Mononuclear cell (primary cell): ENCODE results near the gene CADPS2. TPM values are rescaled to one million over a fixed set of nuclear protein-coding genes. Genes with fewer than 3 reads are reported as not detected.

Source experiments
- H3K27me3 ChIP-seq: 2 replicates; pipeline ENCODE4 v1.6.0; 2011; ENCODE audit warnings: low read length, control low read depth; ENCODE audit not compliant: insufficient read depth
- H3K4me1 ChIP-seq: 2 replicates; pipeline ENCODE4 v1.5.1; 2011; ENCODE audit warnings: mild to moderate bottlenecking, low read length, control low read depth; ENCODE audit not compliant: insufficient read depth
- H3K4me3 ChIP-seq: 2 replicates; pipeline ENCODE4 v1.5.1; 2011; ENCODE audit warnings: mild to moderate bottlenecking, low read length, moderate library complexity
- H3K9me3 ChIP-seq: 2 replicates; pipeline ENCODE4 v1.5.1; 2011; ENCODE audit warnings: low read depth, mild to moderate bottlenecking, control low read depth, low read length
- total RNA-seq: library from RNA; depleted of rRNA; stranded (reverse); fragments of >200 nt; gene quantifications from one replicate; pipeline ENCODE4 v1.2.3, GENCODE V29; 2012

Gene CADPS2
- total RNA-seq, 1 donor = not detected

GRCh38 chr7:122767339-122767738, 118.9 kb downstream of the CADPS2 start:
- H3K9me3 ChIP-seq = no peaks in the 10 kb centered on the region
- no peaks in the 10 kb centered on the region for H3K4me1 ChIP-seq

DNA sequence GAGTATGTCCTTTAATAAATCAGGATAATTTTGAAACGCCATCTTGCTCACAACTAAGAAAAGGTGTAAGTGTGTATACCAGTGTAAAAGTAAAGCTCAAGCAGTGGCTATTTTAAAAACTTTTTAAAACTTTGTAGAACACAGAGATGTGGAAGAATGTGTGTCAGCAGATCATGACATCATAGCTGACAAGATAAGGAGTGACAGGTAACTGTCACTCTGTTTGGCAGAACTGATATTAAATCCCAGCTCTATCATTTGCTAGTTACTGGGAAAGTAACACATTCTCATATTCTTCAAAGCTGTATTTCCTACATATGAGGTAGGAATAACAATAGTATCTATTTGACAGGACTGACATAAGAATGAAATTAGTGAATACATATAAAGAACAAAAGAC, 119.7 kb downstream of the CADPS2 start:
- Histone ChIP-seq H3K4me1 (no peaks in the 10 kb centered on the region), H3K27me3 (no peaks in the 10 kb centered on the region), H3K4me3 (no peak overlapping the region), H3K9me3 (no peaks in the 10 kb centered on the region)

More at GRCh38 chr7:122767339-122767738, 118.9 kb downstream of the CADPS2 start:
- Histone ChIP-seq H3K27me3 (no peaks in the 10 kb centered on the region), H3K4me3 (no peak overlapping the region)

GRCh38 chr7:122764902-122765301, 121.4 kb downstream of the CADPS2 start:
- Histone ChIP-seq H3K9me3 (no peaks in the 10 kb centered on the region), H3K4me3 (no peak overlapping the region)

DNA sequence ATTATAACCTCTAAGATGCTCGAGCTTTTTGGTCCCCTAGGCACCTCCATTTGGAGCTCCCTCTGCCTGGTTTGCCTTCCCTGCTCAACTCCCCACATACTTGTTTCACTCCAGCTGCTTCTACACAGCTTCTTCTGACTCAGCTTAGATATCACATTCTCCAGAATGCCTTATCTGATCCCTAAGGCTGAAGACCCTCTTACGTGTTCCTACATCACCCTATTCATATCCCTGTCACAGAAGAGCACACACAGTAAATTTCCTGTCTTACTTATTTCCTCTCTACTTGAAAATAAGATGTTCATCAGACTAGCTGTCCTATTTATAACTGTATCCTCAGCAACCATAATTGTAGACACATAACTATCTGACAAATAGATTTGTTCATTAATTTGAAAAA, 122.2 kb downstream of the CADPS2 start:
- Histone ChIP-seq H3K4me1 (no peaks in the 10 kb centered on the region), H3K9me3 (no peaks in the 10 kb centered on the region), H3K4me3 (no peak overlapping the region), H3K27me3 (no peaks in the 10 kb centered on the region)

More at GRCh38 chr7:122764902-122765301, 121.4 kb downstream of the CADPS2 start:
- Histone ChIP-seq H3K27me3 (no peaks in the 10 kb centered on the region), H3K4me1 (no peaks in the 10 kb centered on the region)

- no peaks in the 10 kb centered on the region for H3K27me3 ChIP-seq
- H3K4me1 ChIP-seq = no peaks in the 10 kb centered on the region
- H3K4me3 ChIP-seq = no peak overlapping the region
- no peaks in the 10 kb centered on the region for H3K9me3 ChIP-seq
Measured at GRCh38 chr7:122762071-122762470, 124.2 kb downstream of the CADPS2 start.

- Histone ChIP-seq H3K27me3 (no peaks in the 10 kb centered on the region), H3K4me1 (no peaks in the 10 kb centered on the region), H3K9me3 (no peaks in the 10 kb centered on the region), H3K4me3 (no peak overlapping the region)
Measured at GRCh38 chr7:122758501-122758900, 127.8 kb downstream of the CADPS2 start.

DNA sequence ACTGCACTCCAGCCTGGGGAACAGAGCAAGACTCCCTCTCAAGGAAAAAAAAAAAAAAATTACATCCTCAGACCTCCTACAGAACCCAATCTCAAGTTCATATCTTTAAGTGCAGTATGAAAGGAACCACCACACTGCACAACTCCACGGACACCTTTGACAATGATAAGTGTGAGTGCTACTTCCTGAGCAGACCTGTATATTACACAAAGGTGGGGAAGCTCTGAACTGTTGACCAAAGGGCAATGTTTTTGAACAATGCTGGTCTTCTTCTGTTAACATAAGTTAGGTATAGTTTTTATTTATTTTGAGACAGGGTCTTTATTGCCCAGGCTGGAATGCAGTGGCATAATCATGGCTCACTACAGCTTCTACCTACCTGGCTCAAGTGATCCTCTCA, 129.4 kb downstream of the CADPS2 start:
- no peaks in the 10 kb centered on the region for H3K27me3 ChIP-seq
- H3K9me3 ChIP-seq = no peaks in the 10 kb centered on the region
- H3K4me3 ChIP-seq = no peak overlapping the region
- H3K4me1 ChIP-seq = no peaks in the 10 kb centered on the region

DNA sequence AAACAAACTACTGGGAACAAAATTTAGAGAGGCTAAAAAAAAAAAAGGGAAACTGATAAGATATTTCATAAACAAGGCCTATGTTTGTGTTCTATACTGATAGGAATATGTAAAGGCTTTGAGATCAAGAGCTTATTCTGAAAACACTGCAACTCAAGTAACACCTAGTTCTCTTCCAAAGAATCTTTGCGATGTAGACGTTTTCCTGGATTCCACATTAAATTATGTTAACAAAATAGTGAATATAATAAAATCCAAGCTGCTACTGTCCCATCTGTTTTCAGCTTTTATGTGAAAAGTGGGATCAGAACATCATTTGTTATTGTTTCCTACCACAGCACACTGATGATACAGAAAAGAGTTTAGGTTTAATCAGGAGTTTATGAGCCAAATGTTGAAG, 130.6 kb downstream of the CADPS2 start:
- Histone ChIP-seq H3K27me3 (no peaks in the 10 kb centered on the region), H3K4me3 (no peak overlapping the region), H3K9me3 (no peaks in the 10 kb centered on the region), H3K4me1 (no peaks in the 10 kb centered on the region)

DNA sequence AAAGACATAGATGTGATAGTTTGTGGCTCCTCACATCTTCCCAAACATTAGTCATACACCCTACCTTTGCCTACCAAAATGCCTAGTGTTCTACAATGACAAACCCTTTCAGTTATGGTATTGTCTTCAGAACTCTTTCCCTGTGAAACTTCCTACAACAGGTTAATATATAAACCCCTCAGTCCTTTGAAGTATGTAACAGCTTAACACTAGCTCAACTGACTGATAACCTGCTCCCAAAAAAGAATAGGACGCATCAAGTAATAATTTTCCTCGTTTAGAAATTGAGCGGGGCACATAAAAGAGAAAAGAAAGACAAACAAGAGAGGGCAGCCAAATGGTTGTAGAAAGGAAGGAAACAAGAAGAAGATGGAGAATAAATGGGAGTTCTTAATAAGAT, 133.7 kb downstream of the CADPS2 start:
- no peaks in the 10 kb centered on the region for H3K27me3 ChIP-seq
- no peaks in the 10 kb centered on the region for H3K4me1 ChIP-seq
- H3K4me3 ChIP-seq = no peak overlapping the region
- H3K9me3 ChIP-seq = no peaks in the 10 kb centered on the region

DNA sequence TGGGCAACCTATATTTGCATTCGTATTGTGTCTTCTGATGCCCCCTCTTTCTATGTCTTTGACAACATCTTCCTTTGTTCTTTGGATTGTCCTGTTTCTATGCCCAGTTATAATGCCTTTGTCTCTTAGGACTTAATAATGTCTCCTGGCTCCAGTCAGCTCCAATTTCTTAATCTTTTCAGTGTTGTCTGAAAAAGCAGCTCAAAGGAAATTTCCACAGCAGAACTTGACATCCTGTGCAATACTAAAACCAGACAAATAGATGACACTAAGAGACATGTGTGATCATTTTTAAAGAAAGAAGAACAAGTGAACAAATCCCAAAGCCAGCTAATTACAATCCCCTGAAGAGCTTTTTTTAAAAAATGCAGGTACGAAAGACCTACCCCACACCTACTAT, 135.9 kb downstream of the CADPS2 start:
- Histone ChIP-seq H3K4me1 (no peaks in the 10 kb centered on the region), H3K27me3 (no peaks in the 10 kb centered on the region), H3K4me3 (no peak overlapping the region), H3K9me3 (no peaks in the 10 kb centered on the region)

DNA sequence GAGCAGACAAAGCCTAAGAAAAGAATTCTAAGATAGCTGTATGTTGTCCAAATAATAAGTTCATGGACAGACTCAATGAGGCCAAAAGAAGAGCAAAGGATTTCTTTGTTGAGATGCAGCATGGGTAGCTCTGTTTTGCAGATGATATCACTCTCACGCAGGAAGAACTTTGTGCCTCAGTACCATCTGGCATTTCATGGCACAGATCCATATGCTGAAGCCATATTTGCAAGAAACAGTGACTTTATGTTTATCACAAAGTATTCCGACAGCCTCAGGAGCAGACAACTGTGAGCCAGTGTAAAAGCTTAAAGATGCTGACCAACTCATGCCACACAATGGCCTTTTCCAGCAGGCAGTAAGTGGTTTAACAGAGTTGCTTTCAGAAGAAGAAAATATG, 138.1 kb downstream of the CADPS2 start:
- H3K27me3 ChIP-seq = no peaks in the 10 kb centered on the region
- H3K4me3 ChIP-seq = no peak overlapping the region
- no peaks in the 10 kb centered on the region for H3K9me3 ChIP-seq
- H3K4me1 ChIP-seq = no peaks in the 10 kb centered on the region

DNA sequence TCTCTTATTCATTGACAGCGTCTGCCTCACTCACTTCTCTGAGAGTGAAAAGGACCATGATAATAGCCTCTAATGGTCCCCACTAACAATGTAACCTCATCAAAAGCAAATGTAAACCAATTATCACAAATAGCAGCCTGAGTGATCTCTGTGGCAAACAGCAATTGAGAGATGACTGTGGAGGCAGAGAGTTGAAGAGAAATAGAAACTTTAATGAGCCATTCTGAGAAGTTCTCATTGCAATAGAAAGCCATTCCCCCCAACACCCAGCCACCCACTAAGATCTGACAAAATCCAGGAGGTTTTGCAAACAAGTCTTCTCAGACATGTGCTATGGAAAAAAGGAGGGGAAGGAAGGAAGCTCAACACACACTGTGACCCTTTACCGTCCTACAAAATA, 139.3 kb downstream of the CADPS2 start:
- no peak overlapping the region for H3K4me3 ChIP-seq
- H3K9me3 ChIP-seq = no peaks in the 10 kb centered on the region
- no peaks in the 10 kb centered on the region for H3K27me3 ChIP-seq
- H3K4me1 ChIP-seq = no peaks in the 10 kb centered on the region

DNA sequence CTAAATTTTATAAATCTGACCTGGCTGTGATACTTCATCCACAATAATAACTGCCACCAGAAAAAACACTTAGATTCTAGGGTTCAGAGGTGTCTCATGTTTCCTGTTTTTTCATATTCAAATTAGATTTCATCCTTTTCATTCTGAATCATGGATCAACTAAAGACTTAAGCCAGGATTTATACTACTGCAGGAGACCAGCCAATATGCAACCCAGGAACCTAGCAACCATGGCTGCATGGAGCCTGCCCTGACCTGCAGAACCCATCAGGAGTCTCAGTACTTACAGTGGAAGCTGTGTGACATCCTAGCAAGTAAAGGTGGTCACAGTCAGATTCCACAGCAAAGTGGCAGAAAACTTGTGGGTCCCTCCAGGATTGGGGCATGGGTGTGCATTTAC, 143.0 kb downstream of the CADPS2 start:
- H3K4me3 ChIP-seq = no peak overlapping the region
- H3K9me3 ChIP-seq = no peaks in the 10 kb centered on the region
- H3K27me3 ChIP-seq = no peaks in the 10 kb centered on the region
- no peaks in the 10 kb centered on the region for H3K4me1 ChIP-seq

DNA sequence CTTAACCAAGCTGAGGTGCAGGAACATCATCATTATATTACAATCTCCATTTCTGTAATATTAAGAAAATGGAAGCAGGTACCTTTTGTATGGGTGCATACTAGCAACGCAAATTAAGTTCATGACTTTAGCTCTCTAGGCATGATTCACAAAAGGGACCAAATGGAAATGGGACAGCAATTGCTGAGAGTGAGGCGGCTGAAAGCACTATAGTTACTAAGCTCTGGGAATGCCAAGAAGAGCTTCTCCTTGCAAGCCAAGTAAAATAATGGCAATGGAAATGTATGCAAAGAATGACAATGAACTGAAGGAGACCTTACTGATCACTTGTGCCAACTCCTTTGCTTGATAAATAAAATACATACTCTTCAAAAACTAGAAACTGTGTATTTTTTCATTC, 147.3 kb downstream of the CADPS2 start:
- no peaks in the 10 kb centered on the region for H3K27me3 ChIP-seq
- H3K9me3 ChIP-seq = no peaks in the 10 kb centered on the region
- no peak overlapping the region for H3K4me3 ChIP-seq
- H3K4me1 ChIP-seq = no peaks in the 10 kb centered on the region

- Histone ChIP-seq H3K4me3 (no peak overlapping the region), H3K4me1 (no peaks in the 10 kb centered on the region), H3K9me3 (no peaks in the 10 kb centered on the region), H3K27me3 (no peaks in the 10 kb centered on the region)
Measured at GRCh38 chr7:122736183-122736582, 150.1 kb downstream of the CADPS2 start.

GRCh38 chr7:122727759-122728158, 158.5 kb downstream of the CADPS2 start:
- Histone ChIP-seq H3K4me3 (no peak overlapping the region), H3K9me3 (no peaks in the 10 kb centered on the region), H3K27me3 (no peaks in the 10 kb centered on the region), H3K4me1 (no peaks in the 10 kb centered on the region)

DNA sequence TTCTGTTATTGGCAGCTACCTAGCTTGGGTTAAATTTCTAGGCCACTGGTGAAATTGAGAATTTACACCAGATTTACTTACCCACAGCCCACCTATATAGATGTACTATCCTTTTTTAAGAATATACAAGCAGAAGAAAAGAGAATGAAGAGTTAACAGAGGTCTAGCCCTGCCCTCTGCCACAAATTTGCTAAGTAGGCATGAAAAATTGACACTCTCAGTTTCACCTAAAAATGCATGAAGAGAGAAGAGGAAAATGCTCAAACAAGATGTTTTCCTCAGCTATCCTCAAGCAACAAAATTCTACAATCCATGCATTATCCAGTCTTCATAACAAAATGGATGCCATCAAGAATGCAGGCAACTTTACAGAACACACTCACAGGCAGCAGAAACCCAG, 158.9 kb downstream of the CADPS2 start:
- Histone ChIP-seq H3K9me3 (no peaks in the 10 kb centered on the region), H3K4me3 (no peak overlapping the region), H3K27me3 (no peaks in the 10 kb centered on the region), H3K4me1 (no peaks in the 10 kb centered on the region)
